GM19099 (cell line): Measurements from ENCODE around the gene XNDC1N.

Experiments
- POLR2A ChIP-seq: IDR thresholded peaks from 3 replicates; pipeline ENCODE4 v1.6.1; 2011; ENCODE audit warnings: low read depth; ENCODE audit not compliant: insufficient read length; ENCODE audit errors: extremely low read depth

The XNDC1N gene

GRCh38 chr11:71927820-71928736 is at the start of gene XNDC1N:
Gene XNDC1N, minus strand, starts transcription at chr11:71928594. Its CDS starts 5,241 bp downstream, at chr11:71923353.
- TF ChIP-seq POLR2A: peak; percentile 65

GRCh38 chr11:71977743-71978418 is 49.5 kb upstream of the XNDC1N start:
- no peak for TF ChIP-seq POLR2A

- TF ChIP-seq POLR2A: no peak
Measured at GRCh38 chr11:71977090-71977489, 48.7 kb upstream of the XNDC1N start.

- TF ChIP-seq POLR2A: no peak
Measured at GRCh38 chr11:71976551-71976950, 48.2 kb upstream of the XNDC1N start.

- TF ChIP-seq POLR2A: no peak
Measured at GRCh38 chr11:71971680-71972079, 43.3 kb upstream of the XNDC1N start.

- TF ChIP-seq POLR2A: no peak
Measured at GRCh38 chr11:71964641-71965040, 36.2 kb upstream of the XNDC1N start.

- TF ChIP-seq POLR2A: no peak
Measured at GRCh38 chr11:71963468-71963867, 35.1 kb upstream of the XNDC1N start.

- TF ChIP-seq POLR2A: no peak
Measured at GRCh38 chr11:71962428-71963038, 34.1 kb upstream of the XNDC1N start.

GRCh38 chr11:71955898-71956456 is 27.6 kb upstream of the XNDC1N start:
- no peak for TF ChIP-seq POLR2A

GRCh38 chr11:71951741-71952310 is 23.4 kb upstream of the XNDC1N start:
- no peak for TF ChIP-seq POLR2A

- no peak for TF ChIP-seq POLR2A
Measured at GRCh38 chr11:71949034-71949433, 20.6 kb upstream of the XNDC1N start.

GRCh38 chr11:71948314-71949027 is 20.1 kb upstream of the XNDC1N start:
- TF ChIP-seq POLR2A: no peak

- no peak for TF ChIP-seq POLR2A
Measured at GRCh38 chr11:71947498-71947897, 19.1 kb upstream of the XNDC1N start.

- TF ChIP-seq POLR2A: no peak
Measured at GRCh38 chr11:71946144-71946571, 17.8 kb upstream of the XNDC1N start.

GRCh38 chr11:71940561-71941219 is 12.3 kb upstream of the XNDC1N start:
- TF ChIP-seq POLR2A: no peak
